ENCODE data around the gene TINAGL1. TPM values are rescaled to one million over a fixed set of nuclear protein-coding genes. Genes with fewer than 3 reads are reported as not detected.

The TINAGL1 gene
- total RNA-seq, 2 donors from 2014 or later, result 110 to 123 TPM

Other genes starting within 250 kb of the TINAGL1 start
- gene FABP3, start 203.4 kb upstream of the TINAGL1 start, total RNA-seq, result 100 to 1,000 TPM; 132 to 142 TPM
- 1 to 10 TPM; 3.9 to 5.1 TPM for gene SERINC2, start 163.3 kb upstream of the TINAGL1 start, total RNA-seq
- not detected for gene HCRTR1, start 41.2 kb downstream of the TINAGL1 start, total RNA-seq
- gene PEF1, start 68.4 kb downstream of the TINAGL1 start, total RNA-seq, result 10 to 100 TPM; 55.5 to 62.8 TPM
- 100 to 1,000 TPM in 1 of 2 donors, 10 to 100 TPM in 1; 93.3 to 179 TPM for gene COL16A1, start 127.5 kb downstream of the TINAGL1 start, total RNA-seq
- gene ADGRB2, start 187.8 kb downstream of the TINAGL1 start, total RNA-seq, result 1 to 10 TPM; 3.8 to 5.3 TPM
- 10 to 100 TPM; 13.5 to 23.0 TPM for gene SPOCD1, start 239.5 kb downstream of the TINAGL1 start, total RNA-seq

Data from posterior vena cava (tissue), 2 donors.